H1 (cell line): ENCODE data around the gene SMYD3. TPM values are rescaled to one million over a fixed set of nuclear protein-coding genes. Genes with fewer than 3 reads are reported as not detected.

Experiments used
- CTCF ChIA-PET: fragments of 300-600 bp; sonication (Branson Sonifier 250); formaldehyde crosslinking; loops from one replicate; lab custom pipeline; 2021; ENCODE audit not compliant: partially characterized antibody; lab: Charles Lee
- POLR2A ChIA-PET: fragments of 300-600 bp; sonication (Branson Sonifier 250); formaldehyde crosslinking; loops from one replicate; lab custom pipeline; 2021; ENCODE audit warnings: inconsistent platforms; ENCODE audit not compliant: partially characterized antibody; lab: Charles Lee
- DNase-seq, 2 experiments: peaks; one replicate each; pipeline versions ENCODE4 v3.0.0 to v3.0.0-alpha.2; 2010 to 2022; ENCODE audit warnings: low spot score in 2 of 2, low read depth in 1 of 2, mixed read lengths in 1 of 2
- FAIRE-seq: peaks from 2 replicates; lab custom pipeline; 2011; peaks lifted over from hg19 to GRCh38; lab: Jason Lieb, UNC
- H2AFZ ChIP-seq: 2 replicates; pipeline ENCODE4 v1.8.1; 2012; ENCODE audit warnings: low read length, inconsistent platforms
- H2AK5ac ChIP-seq: 2 replicates; pipeline ENCODE4 v1.6.1; 2013; ENCODE audit warnings: low read depth, low read length
- H2BK120ac ChIP-seq: replicated peaks from 2 replicates; pipeline ENCODE3; 2013; ENCODE audit warnings: low read depth, low read length, inconsistent platforms
- H2BK12ac ChIP-seq: 2 replicates; pipeline ENCODE4 v1.6.1; 2013; ENCODE audit warnings: low read depth, low read length
- H2BK15ac ChIP-seq: 2 replicates; pipeline ENCODE4 v1.6.1; 2013; ENCODE audit warnings: low read length
- H2BK20ac ChIP-seq: 2 replicates; pipeline ENCODE4 v1.6.1; 2013; ENCODE audit warnings: low read length
- H2BK5ac ChIP-seq: 2 replicates; pipeline ENCODE4 v1.6.1; 2013; ENCODE audit warnings: low read depth, low read length
- H3K14ac ChIP-seq: 2 replicates; pipeline ENCODE4 v1.6.1; 2013; ENCODE audit warnings: inconsistent platforms; ENCODE audit not compliant: insufficient read length
- H3K18ac ChIP-seq: 2 replicates; pipeline ENCODE4 v1.6.1; 2013; ENCODE audit warnings: low read length; ENCODE audit errors: extremely low read depth
- H3K23ac ChIP-seq: 2 replicates; pipeline ENCODE4 v1.6.1; 2013; ENCODE audit warnings: inconsistent platforms; ENCODE audit not compliant: insufficient read length
- H3K23me2 ChIP-seq: 2 replicates; pipeline ENCODE4 v1.6.1; 2013; ENCODE audit warnings: low read depth, low read length
- H3K27ac ChIP-seq: 2 replicates; pipeline ENCODE4 v1.6.1; 2011; ENCODE audit warnings: low read depth, low read length, inconsistent platforms
- H3K27me3 ChIP-seq, 4 experiments: replicated peaks in 1 of 4; 1 replicate in 1 of 4; 2 replicates in 3 of 4; pipeline versions ENCODE4 v1.6.1 to v1.8.1; 2011 to 2013; ENCODE audit warnings: low read length in 3 of 4, mild to moderate bottlenecking in 3 of 4, inconsistent platforms in 2 of 4, mixed read lengths in 2 of 4, moderate library complexity in 1 of 4; ENCODE audit not compliant: control insufficient read depth in 3 of 4, insufficient read depth in 3 of 4; ENCODE audit errors: extremely low read depth in 1 of 4
- H3K36me3 ChIP-seq, 4 experiments: 2 replicates each; pipeline versions ENCODE4 v1.6.1 to v1.8.1; 2011 to 2013; ENCODE audit warnings: mild to moderate bottlenecking in 4 of 4, low read length in 3 of 4, moderate library complexity in 2 of 4, control low read depth in 1 of 4, inconsistent platforms in 1 of 4; ENCODE audit not compliant: insufficient read depth in 4 of 4, control insufficient read depth in 2 of 4
- H3K4ac ChIP-seq: replicated peaks from 2 replicates; pipeline ENCODE3; 2013; ENCODE audit warnings: low read length, low read depth, mixed read lengths, inconsistent platforms; ENCODE audit not compliant: insufficient read length
- H3K4me1 ChIP-seq, 4 experiments: replicated peaks in 1 of 4; 1 replicate in 1 of 4; 2 replicates in 3 of 4; pipeline versions ENCODE4 v1.6.1 to v1.8.1; 2011 to 2013; ENCODE audit warnings: low read length in 3 of 4, inconsistent platforms in 2 of 4, mixed read lengths in 1 of 4; ENCODE audit not compliant: insufficient read depth in 4 of 4, control insufficient read depth in 3 of 4
- H3K4me2 ChIP-seq, 2 experiments: 2 replicates each; pipeline versions ENCODE4 v1.6.1 to v1.8.1; 2011 to 2013; ENCODE audit warnings: low read depth in 2 of 2, low read length in 2 of 2, control low read depth in 1 of 2, inconsistent platforms in 1 of 2, mild to moderate bottlenecking in 1 of 2; ENCODE audit not compliant: insufficient read depth in 1 of 2
- H3K4me3 ChIP-seq, 4 experiments: fragments of 200-600, 300-600 bp in 1 of 4; sonication (generic), shearing (Covaris generic), sonication (Bioruptor Twin) in 1 of 4; 2 replicates each; pipeline versions ENCODE4 v1.5.1 to v1.8.1; 2011 to 2016; ENCODE audit warnings: low read length in 4 of 4, low read depth in 3 of 4, control low read depth in 2 of 4, inconsistent platforms in 2 of 4, mild to moderate bottlenecking in 2 of 4, mixed read lengths in 1 of 4, moderate library complexity in 1 of 4; ENCODE audit not compliant: insufficient read depth in 2 of 4; ENCODE audit errors: extremely low read depth in 1 of 4
- H3K56ac ChIP-seq: replicated peaks from 2 replicates; pipeline ENCODE3; 2013; ENCODE audit warnings: low read depth, mild to moderate bottlenecking, mixed read lengths, low read length, inconsistent platforms; ENCODE audit not compliant: insufficient read length
- H3K79me1 ChIP-seq: 2 replicates; pipeline ENCODE4 v1.6.1; 2013; ENCODE audit warnings: low read depth, low read length, control low read depth
- H3K79me2 ChIP-seq, 2 experiments: 2 replicates each; pipeline versions ENCODE4 v1.6.1 to v1.8.1; 2012 to 2013; ENCODE audit warnings: low read length in 2 of 2, mild to moderate bottlenecking in 2 of 2, inconsistent platforms in 1 of 2; ENCODE audit not compliant: insufficient read depth in 2 of 2, control insufficient read depth in 1 of 2
- H3K9ac ChIP-seq, 4 experiments: replicated peaks in 1 of 4; 1 replicate in 1 of 4; 2 replicates in 3 of 4; pipeline versions ENCODE4 v1.6.1 to v1.8.1; 2011 to 2013; ENCODE audit warnings: low read depth in 3 of 4, low read length in 3 of 4, control low read depth in 2 of 4, mild to moderate bottlenecking in 2 of 4, moderate library complexity in 2 of 4, inconsistent platforms in 1 of 4; ENCODE audit errors: extremely low read depth in 1 of 4
- H3K9me3 ChIP-seq, 2 experiments: 2 replicates each; pipeline versions ENCODE4 v1.6.1 to v1.8.1; 2012 to 2013; ENCODE audit warnings: mild to moderate bottlenecking in 2 of 2, moderate library complexity in 2 of 2, control low read depth in 1 of 2, inconsistent platforms in 1 of 2, low read depth in 1 of 2, low read length in 1 of 2, mixed read lengths in 1 of 2; ENCODE audit not compliant: insufficient read depth in 2 of 2
- H4K20me1 ChIP-seq, 2 experiments: replicated peaks in 1 of 2; 2 replicates each; pipeline versions ENCODE3 to v1.8.1; 2011 to 2013; ENCODE audit warnings: inconsistent platforms in 2 of 2, low read length in 2 of 2, mild to moderate bottlenecking in 1 of 2; ENCODE audit not compliant: insufficient read depth in 2 of 2, control insufficient read depth in 1 of 2
- H4K5ac ChIP-seq: 2 replicates; pipeline ENCODE4 v1.6.1; 2013; ENCODE audit warnings: low read length, low read depth, mixed read lengths, inconsistent platforms; ENCODE audit not compliant: insufficient read length
- H4K8ac ChIP-seq: 2 replicates; pipeline ENCODE4 v1.8.0; 2013; ENCODE audit warnings: mild to moderate bottlenecking, moderate library complexity, low read length, inconsistent platforms; ENCODE audit not compliant: insufficient read depth; ENCODE audit errors: extremely low read depth
- H4K91ac ChIP-seq: replicated peaks from 2 replicates; pipeline ENCODE3; 2013; ENCODE audit warnings: low read length, mixed read lengths, inconsistent platforms; ENCODE audit not compliant: insufficient read length
- ASH2L ChIP-seq: fragments of 200-600, 300-600 bp; sonication (generic); IDR thresholded peaks from one replicate; pipeline ENCODE4 v1.7.1; 2017; ENCODE audit warnings: low read length
- CHD2 ChIP-seq: IDR thresholded peaks from 2 replicates; pipeline ENCODE4 v1.6.1; 2012; ENCODE audit warnings: low read length, improper control_type of control experiment
- CREB1 ChIP-seq: IDR thresholded peaks from 2 replicates; pipeline ENCODE4 v1.6.1; 2012; ENCODE audit warnings: inconsistent platforms
- HDAC2 ChIP-seq, 2 experiments: fragments of 300-600 bp in 1 of 2; sonication (generic) in 1 of 2; IDR thresholded peaks; 2 replicates each; pipeline ENCODE4 v1.6.1; 2011 to 2012; ENCODE audit warnings: low read depth in 2 of 2, low read length in 2 of 2, mild to moderate bottlenecking in 2 of 2, moderate library complexity in 2 of 2, borderline replicate concordance in 1 of 2, inconsistent platforms in 1 of 2
- KDM4A ChIP-seq: IDR thresholded peaks from one replicate; pipeline ENCODE4 v1.7.1; 2012; ENCODE audit warnings: low read depth, mild to moderate bottlenecking, moderate library complexity, low read length, inconsistent platforms; ENCODE audit not compliant: severe bottlenecking
- NRF1 ChIP-seq: IDR thresholded peaks from 2 replicates; pipeline ENCODE4 v1.6.1; 2011; ENCODE audit warnings: mild to moderate bottlenecking, low read depth, low read length, improper control_type of control experiment
- RBBP5 ChIP-seq: IDR thresholded peaks from 2 replicates; pipeline ENCODE4 v1.7.1; 2012; ENCODE audit warnings: low read depth, mild to moderate bottlenecking, inconsistent platforms, low read length, moderate library complexity, borderline replicate concordance
- RFX5 ChIP-seq: IDR thresholded peaks from 2 replicates; pipeline ENCODE4 v1.6.1; 2011; ENCODE audit warnings: low read depth, low read length, improper control_type of control experiment, borderline replicate concordance
- RXRA ChIP-seq: IDR thresholded peaks from 2 replicates; pipeline ENCODE4 v1.6.1; 2011; ENCODE audit warnings: low read depth, mild to moderate bottlenecking, low read length, moderate library complexity; ENCODE audit not compliant: insufficient read depth
- WGBS, 2 experiments: shearing (Covaris generic) in 1 of 2; methylation state at CpG; one replicate each; pipeline versions ENCODE4 v1.1.6 to v1.1.7; 2013 to 2015; ENCODE audit warnings: low lambda C conversion rate in 2 of 2, mixed read lengths in 2 of 2, inconsistent platforms in 1 of 2, low coverage in 1 of 2, missing lambda C conversion rate in 1 of 2; ENCODE audit not compliant: insufficient replicate concordance in 2 of 2, insufficient coverage in 1 of 2, insufficient read length in 1 of 2; ENCODE audit errors: extremely low coverage in 1 of 2, missing lambda C conversion rate in 1 of 2; 5-methylcytosine and 5-hydroxymethylcytosine counted together
- polyA plus RNA-seq, 7 experiments: library from polyadenylated mRNA; depleted of rRNA in 3 of 7; stranded (reverse) in 5 of 7; unstranded in 2 of 7; fragments of >200 nt in 5 of 7; fragments of 200-250 nt in 2 of 7; gene quantifications; 1 replicate in 5 of 7; 2 replicates in 1 of 7; 4 replicates in 1 of 7; pipeline versions ENCODE4 v1.2.1 to v1.2.3, GENCODE V29; 2011 to 2013; ENCODE audit warnings: missing spikeins in 2 of 7, mixed read lengths in 2 of 7
- total RNA-seq: library from RNA; stranded (reverse); fragmentation: NEBNext Ultra II Directional; extraction: Animal tissue kit (Norgen Biotek cat#: 25700); gene quantifications from 2 replicates; pipeline ENCODE4 v1.2.1, GENCODE V29; 2021

The SMYD3 gene
- total and polyA plus RNA-seq, 2 of the 8 experiments (the other 6 are each of a cell fraction or from before 2014, with no cell fraction given): 17.3 to 25.4 TPM

- TF ChIP-seq CREB1 (no peak), RFX5 (no peak), HDAC2 (IDR thresholded peaks at IDR 0.05; ENCODE audit: borderline replicate concordance in 1 of 2, low read depth in 2 of 2, low read length in 2 of 2) (no peak), CHD2 (no peak), RBBP5 (no peak), RXRA (no peak), KDM4A (no peak), NRF1 (no peak), ASH2L (no peak)
- WGBS, 2 experiments: 94% methylated on average over 12 of the region's 12 CpGs; no CpG with 5 or more reads in 1 of the 2 experiments
- CTCF ChIA-PET: interaction anchor here (0.8 to 5.8 kb wide), 5 partner anchors 9 to 722 kb away, joined by 3 to 25 read pairs (median 3); no protein-coding TSS in a partner anchor
- Histone ChIP-seq H3K9ac (no peak overlapping the region), H3K36me3 (no peaks in the 10 kb centered on the region), H4K5ac (no peak overlapping the region), H2AK5ac (no peak overlapping the region), H3K27me3 (no peaks in the 10 kb centered on the region), H4K20me1 (no peaks in the 10 kb centered on the region), H3K9me3 (no peaks in the 10 kb centered on the region), H3K4ac (no peak overlapping the region), H2BK5ac (no peak overlapping the region), H2BK15ac (no peak overlapping the region), H3K27ac (no peak overlapping the region), H3K79me1 (no peaks in the 10 kb centered on the region), H3K4me1 (no peaks in the 10 kb centered on the region), H3K4me3 (no peak overlapping the region), H3K79me2 (no peaks in the 10 kb centered on the region), H3K23ac (no peak overlapping the region), H3K18ac (no peak overlapping the region), H2BK120ac (no peak overlapping the region), H3K23me2 (no peaks in the 10 kb centered on the region), H3K14ac (no peak overlapping the region), H4K91ac (no peak overlapping the region), H4K8ac (no peak overlapping the region), H2AFZ (no peak overlapping the region), H2BK12ac (no peak overlapping the region), H3K56ac (no peak overlapping the region), H2BK20ac (no peak overlapping the region), H3K4me2 (no peak overlapping the region)
- FAIRE-seq (no peak), DNase-seq (no peak)
- POLR2A ChIA-PET: no interaction called here
Observed at GRCh38 chr1:245874942-245875580, 632.0 kb downstream of the SMYD3 start.
